Breast epithelium (tissue), 4 donors: ENCODE results near the gene IGFBP4. TPM values are rescaled to one million over a fixed set of nuclear protein-coding genes. Genes with fewer than 3 reads are reported as not detected.
"Not testable (repeated sequence)": the region's sequence is repeated elsewhere in the genome, so short reads cannot be mapped to it uniquely, and the experiment has no call there.

Experiments used
- DNase-seq, 2 donors: peaks; one replicate each; pipeline ENCODE4 v3.0.0-alpha.2; 2019; ENCODE audit warnings: low spot score in 2 of 2
- H3K27ac ChIP-seq, 2 donors: fragments of 200-600 bp; sonication (generic) in 1 of 2; one replicate each; pipeline ENCODE4 v1.5.1; 2016 to 2019; ENCODE audit warnings: mild to moderate bottlenecking in 1 of 2
- H3K27me3 ChIP-seq, 2 donors: fragments of 200-600 bp; sonication (generic) in 1 of 2; one replicate each; pipeline versions ENCODE4 v1.5.1 to v1.6.0; 2017 to 2019; ENCODE audit warnings: control low read depth in 1 of 2, mild to moderate bottlenecking in 1 of 2
- H3K36me3 ChIP-seq: fragments of 200-600 bp; one replicate; pipeline ENCODE4 v1.5.1; 2019
- H3K4me1 ChIP-seq, 2 donors: fragments of 200-600 bp; sonication (generic); one replicate each; pipeline ENCODE4 v1.5.1; 2016 to 2019; ENCODE audit warnings: control low read depth in 1 of 2
- H3K4me3 ChIP-seq, 3 donors: fragments of 200-600 bp; sonication (generic); 1 replicate in 2 of 3; 2 replicates in 1 of 3; pipeline ENCODE4 v1.5.1; 2016 to 2019; ENCODE audit warnings: mild to moderate bottlenecking in 3 of 3, moderate library complexity in 2 of 3
- H3K9me3 ChIP-seq, 2 donors: fragments of 200-600 bp; sonication (generic) in 1 of 2; one replicate each; pipeline ENCODE4 v1.5.1; 2016 to 2019; ENCODE audit warnings: control low read depth in 1 of 2
- POLR2A ChIP-seq: fragments of 450-650 bp; IDR thresholded peaks from one replicate; pipeline ENCODE4 v1.6.1; 2016; ENCODE audit warnings: antibody characterized with exemption, mild to moderate bottlenecking, moderate library complexity
- POLR2AphosphoS5 ChIP-seq, 3 donors: sonication (generic); formaldehyde crosslinking; IDR thresholded peaks; one replicate each; pipeline ENCODE4 v1.6.1; 2017; ENCODE audit warnings: antibody characterized with exemption in 3 of 3
- intact Hi-C: fragments of 100-400 bp; cut with DNase I; formaldehyde crosslinking; loops from one replicate; pipeline ENCODE4 v1.15.1; 2023; ENCODE audit warnings: low total_unique reads
- total RNA-seq, 3 donors: library from RNA; depleted of rRNA; stranded (reverse); fragments of >200 nt; gene quantifications; one replicate each; pipeline ENCODE4 v1.1.0, GENCODE V29; 2016
- TF ChIP-seq, protein P1 (sequence below), 3 donors: fragments of 450-650 bp; IDR thresholded peaks; one replicate each; pipeline ENCODE4 v1.5.1; 2016 to 2017; ENCODE audit warnings: antibody characterized with exemption in 3 of 3, mild to moderate bottlenecking in 3 of 3, moderate library complexity in 3 of 3

IGFBP4 gene
- total RNA-seq, 3 donors from 2014 or later = 191 to 893 (median 278) TPM

DNA sequence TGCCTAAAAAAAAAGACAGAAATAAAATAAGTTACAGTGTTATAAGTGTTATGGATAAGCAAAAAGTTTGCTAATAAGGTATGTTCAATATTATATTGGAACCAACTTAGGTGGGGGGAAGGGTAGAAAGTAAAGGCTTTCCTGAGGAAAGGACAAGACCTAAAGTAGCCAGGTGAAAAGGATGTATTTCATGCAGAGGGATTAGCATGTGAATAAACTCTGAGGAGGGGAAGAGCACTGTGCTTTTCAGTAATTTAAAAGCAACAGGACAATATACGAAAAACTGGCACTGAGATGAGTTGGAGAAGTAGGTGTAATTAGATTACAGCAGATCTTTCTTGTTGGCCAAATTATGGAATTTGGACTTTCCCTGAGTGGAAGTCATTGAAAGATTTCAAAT lies 33.2 kb upstream of the IGFBP4 start:
- TF ChIP-seq, protein P1, sequence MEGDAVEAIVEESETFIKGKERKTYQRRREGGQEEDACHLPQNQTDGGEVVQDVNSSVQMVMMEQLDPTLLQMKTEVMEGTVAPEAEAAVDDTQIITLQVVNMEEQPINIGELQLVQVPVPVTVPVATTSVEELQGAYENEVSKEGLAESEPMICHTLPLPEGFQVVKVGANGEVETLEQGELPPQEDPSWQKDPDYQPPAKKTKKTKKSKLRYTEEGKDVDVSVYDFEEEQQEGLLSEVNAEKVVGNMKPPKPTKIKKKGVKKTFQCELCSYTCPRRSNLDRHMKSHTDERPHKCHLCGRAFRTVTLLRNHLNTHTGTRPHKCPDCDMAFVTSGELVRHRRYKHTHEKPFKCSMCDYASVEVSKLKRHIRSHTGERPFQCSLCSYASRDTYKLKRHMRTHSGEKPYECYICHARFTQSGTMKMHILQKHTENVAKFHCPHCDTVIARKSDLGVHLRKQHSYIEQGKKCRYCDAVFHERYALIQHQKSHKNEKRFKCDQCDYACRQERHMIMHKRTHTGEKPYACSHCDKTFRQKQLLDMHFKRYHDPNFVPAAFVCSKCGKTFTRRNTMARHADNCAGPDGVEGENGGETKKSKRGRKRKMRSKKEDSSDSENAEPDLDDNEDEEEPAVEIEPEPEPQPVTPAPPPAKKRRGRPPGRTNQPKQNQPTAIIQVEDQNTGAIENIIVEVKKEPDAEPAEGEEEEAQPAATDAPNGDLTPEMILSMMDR (IDR thresholded peaks at IDR 0.05) = no peak
- TF ChIP-seq POLR2A (no peak), POLR2AphosphoS5 (IDR thresholded peaks at IDR 0.05) (no peak)
- no peak for DNase-seq
- no peak overlapping the region for H3K27ac ChIP-seq
- no peaks in the 10 kb centered on the region for H3K9me3 ChIP-seq
- no peaks in the 10 kb centered on the region for H3K36me3 ChIP-seq
- H3K27me3 ChIP-seq = no peaks in the 10 kb centered on the region
- intact Hi-C loops = no loop called here
- no peaks in the 10 kb centered on the region for H3K4me1 ChIP-seq
- H3K4me3 ChIP-seq = no peak overlapping the region

GRCh38 chr17:40411821-40412220 lies 31.4 kb upstream of the IGFBP4 start:
- H3K4me1 ChIP-seq = no peaks in the 10 kb centered on the region
- H3K27me3 ChIP-seq = no peaks in the 10 kb centered on the region
- TF ChIP-seq POLR2AphosphoS5 (IDR thresholded peaks at IDR 0.05) = no peak
- TF ChIP-seq, protein P1 (IDR thresholded peaks at IDR 0.05) = no peak
- TF ChIP-seq POLR2A = no peak
- no peak overlapping the region for H3K4me3 ChIP-seq
- no peaks in the 10 kb centered on the region for H3K36me3 ChIP-seq
- no peak overlapping the region for H3K27ac ChIP-seq
- no peak for DNase-seq
- no peaks in the 10 kb centered on the region for H3K9me3 ChIP-seq
- intact Hi-C loops = no loop called here

GRCh38 chr17:40412880-40413279 lies 30.4 kb upstream of the IGFBP4 start:
- no peaks in the 10 kb centered on the region for H3K9me3 ChIP-seq
- H3K36me3 ChIP-seq = no peaks in the 10 kb centered on the region
- no peaks in the 10 kb centered on the region for H3K27me3 ChIP-seq
- no peak for DNase-seq
- H3K4me3 ChIP-seq = no peak overlapping the region
- TF ChIP-seq, protein P1 (IDR thresholded peaks at IDR 0.05) = no peak
- TF ChIP-seq POLR2AphosphoS5 (IDR thresholded peaks at IDR 0.05) = no peak
- no peak overlapping the region for H3K27ac ChIP-seq
- H3K4me1 ChIP-seq = no peaks in the 10 kb centered on the region
- intact Hi-C loops = no loop called here

DNA sequence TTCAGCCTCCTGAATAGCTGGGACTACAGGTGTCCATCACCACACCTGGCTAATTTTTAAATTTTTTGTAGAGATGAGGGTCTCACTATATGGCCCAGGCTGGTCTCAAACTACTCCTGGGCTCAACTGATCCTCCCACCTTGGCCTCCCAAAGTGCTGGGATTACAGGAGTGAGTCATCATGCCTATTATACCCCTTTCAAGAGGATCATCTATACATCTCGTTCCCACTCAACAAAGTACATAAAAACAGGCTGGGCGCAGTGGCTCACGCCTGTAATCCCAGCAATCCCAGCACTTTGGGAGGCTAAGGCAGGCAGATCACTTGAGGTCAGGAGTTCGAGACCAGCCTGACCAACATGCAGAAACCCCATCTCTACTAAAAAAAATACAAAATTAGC lies 28.9 kb upstream of the IGFBP4 start:
- H3K4me1 ChIP-seq, DNase-seq, H3K9me3 ChIP-seq, H3K36me3 ChIP-seq, H3K4me3 ChIP-seq, intact Hi-C loops, H3K27me3 ChIP-seq, H3K27ac ChIP-seq: not testable (repeated sequence)

GRCh38 chr17:40415390-40415789 lies 27.9 kb upstream of the IGFBP4 start:
- H3K27me3 ChIP-seq = no peaks in the 10 kb centered on the region
- no peak overlapping the region for H3K27ac ChIP-seq
- H3K4me1 ChIP-seq = no peaks in the 10 kb centered on the region
- H3K9me3 ChIP-seq = no peaks in the 10 kb centered on the region
- TF ChIP-seq, protein P1 (IDR thresholded peaks at IDR 0.05) = peak; percentile 49 to 71 (median 64)
- no peak for TF ChIP-seq POLR2AphosphoS5 (IDR thresholded peaks at IDR 0.05)
- intact Hi-C loops = no loop called here
- H3K4me3 ChIP-seq = peak overlapping the region in 1 of 3 donors; percentile 42
- no peaks in the 10 kb centered on the region for H3K36me3 ChIP-seq
- no peak for DNase-seq

DNA sequence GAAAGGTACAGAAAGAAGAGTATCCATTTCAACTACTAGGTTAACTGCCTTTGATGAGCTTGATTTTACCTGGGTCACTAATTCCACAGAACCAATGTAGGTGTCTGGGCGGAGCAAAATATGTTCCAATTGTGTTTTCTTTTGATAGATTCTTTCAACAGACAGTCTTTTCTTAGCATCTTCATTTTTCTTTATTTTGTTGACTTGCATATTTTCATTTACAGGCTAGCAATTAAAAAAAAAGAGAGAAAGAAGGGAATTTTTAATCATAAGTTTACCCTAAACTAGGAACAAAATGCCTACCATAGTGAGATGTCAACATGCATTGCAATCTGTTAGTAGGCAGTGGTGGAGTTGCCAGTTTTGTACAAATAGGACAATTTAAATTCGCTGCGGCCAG lies 26.6 kb upstream of the IGFBP4 start:
- no peaks in the 10 kb centered on the region for H3K36me3 ChIP-seq
- DNase-seq = no peak
- TF ChIP-seq POLR2A (no peak), POLR2AphosphoS5 (IDR thresholded peaks at IDR 0.05) (no peak)
- TF ChIP-seq, protein P1 (IDR thresholded peaks at IDR 0.05) = no peak
- intact Hi-C loops = no loop called here
- H3K27ac ChIP-seq = no peak overlapping the region
- H3K4me3 ChIP-seq = no peak overlapping the region
- no peaks in the 10 kb centered on the region for H3K4me1 ChIP-seq
- H3K27me3 ChIP-seq = no peaks in the 10 kb centered on the region
- no peaks in the 10 kb centered on the region for H3K9me3 ChIP-seq
